Trophoblast cell (in vitro differentiated cells and primary cell): ENCODE data around the gene PTPRN2.

Source experiments
- DNase-seq, 2 donors: peaks; one replicate each; pipeline ENCODE4 v3.0.0-alpha.2; 2016
- H2AFZ ChIP-seq: 2 replicates; pipeline ENCODE4 v1.6.1; 2013; ENCODE audit warnings: low read length, moderate library complexity, mild to moderate bottlenecking; ENCODE audit not compliant: insufficient read depth, poor library complexity
- H2AK5ac ChIP-seq: 2 replicates; pipeline ENCODE4 v1.6.1; 2013; ENCODE audit warnings: mild to moderate bottlenecking, low read length
- H2BK120ac ChIP-seq: 2 replicates; pipeline ENCODE4 v1.6.1; 2013; ENCODE audit warnings: low read length, mild to moderate bottlenecking, moderate library complexity; ENCODE audit not compliant: insufficient read depth, poor library complexity
- H2BK12ac ChIP-seq: 2 replicates; pipeline ENCODE4 v1.6.1; 2013; ENCODE audit warnings: mild to moderate bottlenecking, low read length, moderate library complexity
- H2BK5ac ChIP-seq: 2 replicates; pipeline ENCODE4 v1.6.1; 2013; ENCODE audit warnings: low read length, low read depth, moderate library complexity, mild to moderate bottlenecking; ENCODE audit not compliant: poor library complexity
- H3K14ac ChIP-seq: 2 replicates; pipeline ENCODE4 v1.6.1; 2013; ENCODE audit warnings: mild to moderate bottlenecking, low read length
- H3K18ac ChIP-seq: 2 replicates; pipeline ENCODE4 v1.6.1; 2013; ENCODE audit warnings: mild to moderate bottlenecking, low read length
- H3K23ac ChIP-seq: 2 replicates; pipeline ENCODE4 v1.6.1; 2013; ENCODE audit warnings: low read length
- H3K27ac ChIP-seq: 2 replicates; pipeline ENCODE4 v1.5.1; 2013; ENCODE audit warnings: low read depth, mild to moderate bottlenecking, inconsistent platforms, low read length, moderate library complexity
- H3K27me3 ChIP-seq: 2 replicates; pipeline ENCODE4 v1.6.1; 2013; ENCODE audit warnings: inconsistent platforms, mild to moderate bottlenecking, low read length, moderate library complexity; ENCODE audit not compliant: insufficient read depth
- H3K36me3 ChIP-seq, 2 experiments: 1 replicate in 1 of 2; 2 replicates in 1 of 2; pipeline ENCODE4 v1.6.1; 2013; ENCODE audit warnings: low read length in 2 of 2, mild to moderate bottlenecking in 2 of 2, moderate library complexity in 1 of 2; ENCODE audit not compliant: insufficient read depth in 2 of 2, control insufficient read depth in 1 of 2
- H3K4ac ChIP-seq: 2 replicates; pipeline ENCODE4 v1.6.1; 2013; ENCODE audit warnings: low read depth, mild to moderate bottlenecking, low read length, moderate library complexity
- H3K4me1 ChIP-seq, 2 experiments: 1 replicate in 1 of 2; 2 replicates in 1 of 2; pipeline ENCODE4 v1.6.1; 2013; ENCODE audit warnings: low read length in 2 of 2, mild to moderate bottlenecking in 2 of 2, moderate library complexity in 1 of 2; ENCODE audit not compliant: insufficient read depth in 2 of 2, control insufficient read depth in 1 of 2
- H3K4me2 ChIP-seq: 2 replicates; pipeline ENCODE4 v1.6.1; 2013; ENCODE audit warnings: inconsistent platforms, mild to moderate bottlenecking, low read length, moderate library complexity
- H3K4me3 ChIP-seq: 2 replicates; pipeline ENCODE4 v1.5.1; 2013; ENCODE audit warnings: mild to moderate bottlenecking, low read depth, low read length, inconsistent platforms
- H3K79me1 ChIP-seq: one replicate; pipeline ENCODE4 v1.6.1; 2013; ENCODE audit warnings: low read length
- H3K79me2 ChIP-seq: 2 replicates; pipeline ENCODE4 v1.6.1; 2013; ENCODE audit warnings: low read length, mild to moderate bottlenecking; ENCODE audit not compliant: control insufficient read depth, insufficient read depth, poor library complexity
- H3K9ac ChIP-seq: 2 replicates; pipeline ENCODE4 v1.6.1; 2013; ENCODE audit warnings: mild to moderate bottlenecking, low read length
- H3K9me3 ChIP-seq: 2 replicates; pipeline ENCODE4 v1.6.1; 2013; ENCODE audit warnings: low read depth, mild to moderate bottlenecking, control low read depth, inconsistent platforms, low read length; ENCODE audit not compliant: insufficient read depth
- H4K12ac ChIP-seq: 2 replicates; pipeline ENCODE4 v1.6.1; 2013; ENCODE audit warnings: low read depth, mild to moderate bottlenecking, low read length, moderate library complexity
- H4K8ac ChIP-seq: 2 replicates; pipeline ENCODE4 v1.6.1; 2013; ENCODE audit warnings: low read depth, mild to moderate bottlenecking, low read length, moderate library complexity
- H4K91ac ChIP-seq: one replicate; pipeline ENCODE4 v1.6.1; 2013; ENCODE audit warnings: low read depth, mild to moderate bottlenecking, low read length, moderate library complexity
- WGBS: extraction: QIAGEN DNeasy Blood & Tissue Kit; methylation state at CpG from one replicate; pipeline ENCODE4 v1.1.7; 2013; ENCODE audit warnings: missing lambda C conversion rate; ENCODE audit not compliant: insufficient read length, insufficient coverage; ENCODE audit errors: extremely low coverage; 5-methylcytosine and 5-hydroxymethylcytosine counted together

The PTPRN2 gene

DNA sequence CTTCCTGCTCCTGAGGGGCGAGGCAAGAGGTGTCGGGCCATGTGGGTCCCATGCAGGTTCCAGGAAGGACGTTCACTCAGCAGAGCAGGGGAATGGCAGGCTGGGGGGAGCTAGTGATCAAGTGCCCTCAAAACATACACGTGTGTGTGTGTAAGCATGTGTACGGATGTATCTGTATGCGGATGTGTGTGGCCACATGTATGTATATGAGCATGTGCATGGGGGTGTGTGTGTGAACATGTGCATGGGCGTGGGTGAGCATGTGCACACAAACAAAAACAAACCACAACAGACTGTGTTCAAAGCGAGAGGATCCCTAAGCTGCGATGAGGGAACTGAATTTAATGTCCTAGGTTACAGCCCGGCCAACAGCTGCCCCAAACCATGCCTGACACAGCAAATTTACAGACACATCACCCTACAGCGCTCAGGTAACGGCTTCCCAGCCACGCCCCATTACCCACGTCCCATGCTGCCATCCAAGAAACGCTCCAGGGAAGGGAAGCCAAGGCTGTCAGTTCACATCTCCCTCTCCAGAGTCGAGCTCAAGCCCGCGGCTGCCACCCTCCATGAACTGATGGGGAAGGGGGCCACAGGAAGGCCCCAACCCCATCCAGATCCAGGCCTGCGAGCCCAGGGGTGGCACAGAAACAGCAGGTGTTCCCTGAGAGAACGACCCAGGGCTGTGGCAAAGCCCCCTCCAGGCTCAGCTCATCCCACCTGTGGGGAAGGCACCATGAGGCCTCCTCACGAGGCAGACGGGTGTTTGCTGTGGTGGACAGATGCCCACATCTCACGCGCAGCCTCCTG, 56.6 kb downstream of the PTPRN2 start:
- no peak overlapping the region for H3K27ac ChIP-seq
- H2AFZ ChIP-seq: no peak overlapping the region
- H3K4me1 ChIP-seq: peaks cover 0 to 2% of the 10 kb centered on the region in 2 experiments
- H3K79me1 ChIP-seq: no peaks in the 10 kb centered on the region
- no peak overlapping the region for H4K91ac ChIP-seq
- H3K9ac ChIP-seq: no peak overlapping the region
- H2BK120ac ChIP-seq: no peak overlapping the region
- no peak overlapping the region for H3K4ac ChIP-seq
- no peak overlapping the region for H4K8ac ChIP-seq
- WGBS: no CpG with 5 or more reads among the region's 24 CpGs
- no peaks in the 10 kb centered on the region for H3K27me3 ChIP-seq
- no peak overlapping the region for H2BK12ac ChIP-seq
- no peak for DNase-seq
- H4K12ac ChIP-seq: no peak overlapping the region
- H3K14ac ChIP-seq: no peak overlapping the region
- H2BK5ac ChIP-seq: no peak overlapping the region
- no peaks in the 10 kb centered on the region for H3K79me2 ChIP-seq
- H3K36me3 ChIP-seq: no peaks in the 10 kb centered on the region
- H3K4me3 ChIP-seq: no peak overlapping the region
- H3K18ac ChIP-seq: no peak overlapping the region
- peaks cover 13% of the 10 kb centered on the region for H3K9me3 ChIP-seq
- H2AK5ac ChIP-seq: no peak overlapping the region
- H3K4me2 ChIP-seq: no peak overlapping the region
- no peak overlapping the region for H3K23ac ChIP-seq

GRCh38 chr7:158529181-158530096, 58.2 kb downstream of the PTPRN2 start:
- peak overlapping the region; percentile 38 for H3K4me3 ChIP-seq
- no peak overlapping the region for H3K23ac ChIP-seq
- H2AFZ ChIP-seq: no peak overlapping the region
- H2BK5ac ChIP-seq: no peak overlapping the region
- WGBS: no CpG with 5 or more reads among the region's 21 CpGs
- no peak overlapping the region for H3K27ac ChIP-seq
- H2BK12ac ChIP-seq: no peak overlapping the region
- DNase-seq: peak; percentile 3 to 43
- no peak overlapping the region for H3K4ac ChIP-seq
- H4K8ac ChIP-seq: no peak overlapping the region
- H3K4me1 ChIP-seq: peaks cover 0 to 2% of the 10 kb centered on the region in 2 experiments
- no peak overlapping the region for H3K9ac ChIP-seq
- no peaks in the 10 kb centered on the region for H3K79me1 ChIP-seq
- no peaks in the 10 kb centered on the region for H3K79me2 ChIP-seq
- H4K91ac ChIP-seq: no peak overlapping the region
- no peak overlapping the region for H2AK5ac ChIP-seq
- no peaks in the 10 kb centered on the region for H3K36me3 ChIP-seq
- no peaks in the 10 kb centered on the region for H3K27me3 ChIP-seq
- H2BK120ac ChIP-seq: no peak overlapping the region
- peaks cover 12% of the 10 kb centered on the region for H3K9me3 ChIP-seq
- no peak overlapping the region for H3K14ac ChIP-seq
- H3K4me2 ChIP-seq: no peak overlapping the region
- H3K18ac ChIP-seq: no peak overlapping the region
- no peak overlapping the region for H4K12ac ChIP-seq

DNA sequence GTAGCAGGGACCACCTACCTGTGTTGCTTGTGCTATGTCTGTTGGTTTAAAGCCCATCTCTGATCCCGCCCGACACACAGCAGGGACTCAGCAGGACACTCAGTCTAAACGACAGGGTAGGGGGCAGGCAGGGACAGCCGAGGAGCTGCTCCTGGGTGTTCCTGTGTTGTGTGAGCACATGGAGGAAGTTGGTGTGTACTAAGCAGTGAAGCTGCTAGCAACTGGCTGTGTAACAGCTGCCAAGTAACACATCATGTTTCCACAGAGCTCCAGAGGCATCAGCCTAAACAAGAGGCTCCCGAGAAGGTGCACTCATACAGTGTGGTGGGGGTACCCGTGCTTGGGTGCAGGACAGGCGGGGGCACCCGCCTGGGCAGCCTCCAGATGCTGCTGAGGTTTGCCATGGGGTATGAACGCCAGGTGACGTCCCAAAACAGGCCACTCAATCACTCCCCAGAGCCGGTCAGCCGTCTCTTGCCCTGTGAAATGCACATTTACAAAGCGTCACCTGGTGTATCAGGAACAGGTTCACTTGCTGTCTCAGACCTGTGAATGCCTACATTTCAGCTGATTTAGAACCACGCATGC, 59.6 kb downstream of the PTPRN2 start:
- Histone ChIP-seq H4K91ac (no peak overlapping the region), H3K14ac (no peak overlapping the region)

DNA sequence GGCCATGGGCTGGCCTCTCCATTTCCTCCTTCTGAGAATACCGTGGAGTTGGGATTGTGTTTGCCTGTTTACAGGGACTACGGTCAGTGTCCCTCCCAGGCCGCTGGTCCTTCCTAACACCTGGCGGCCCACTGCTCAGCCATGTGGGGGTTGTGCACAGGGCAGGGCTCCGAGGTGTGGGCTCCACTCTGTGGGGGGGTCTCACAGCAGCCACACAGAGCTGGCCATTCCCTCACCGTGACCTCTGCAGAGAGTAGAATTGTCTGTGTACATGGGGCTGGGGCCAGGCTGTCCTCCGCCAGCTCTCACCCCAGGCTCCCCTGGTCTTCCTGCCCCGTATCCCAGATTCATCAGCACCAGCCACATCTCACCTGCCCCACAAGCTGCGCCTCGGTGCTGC, 60.1 kb downstream of the PTPRN2 start:
- Histone ChIP-seq H3K14ac (no peak overlapping the region), H2AK5ac (no peak overlapping the region), H3K18ac (no peak overlapping the region), H3K4ac (no peak overlapping the region), H2BK12ac (no peak overlapping the region), H3K4me3 (no peak overlapping the region), H3K27ac (no peak overlapping the region), H3K9me3 (peaks cover 19% of the 10 kb centered on the region), H3K79me2 (no peaks in the 10 kb centered on the region), H3K27me3 (no peaks in the 10 kb centered on the region), H4K91ac (no peak overlapping the region), H3K23ac (no peak overlapping the region), H2BK5ac (no peak overlapping the region), H3K4me2 (no peak overlapping the region), H3K36me3 (no peaks in the 10 kb centered on the region), H2AFZ (no peak overlapping the region), H4K12ac (no peak overlapping the region), H3K4me1 (peaks cover 0 to 2% of the 10 kb centered on the region in 2 experiments), H2BK120ac (no peak overlapping the region), H3K9ac (no peak overlapping the region), H4K8ac (no peak overlapping the region), H3K79me1 (no peaks in the 10 kb centered on the region)
- WGBS: no CpG with 5 or more reads among the region's 10 CpGs
- DNase-seq: no peak

More for the DNA sequence above, 59.6 kb downstream of the PTPRN2 start:
- Histone ChIP-seq H3K79me2 (no peaks in the 10 kb centered on the region), H3K4me2 (no peak overlapping the region), H2BK120ac (no peak overlapping the region), H3K4ac (no peak overlapping the region), H2AFZ (no peak overlapping the region), H3K9me3 (peaks cover 14% of the 10 kb centered on the region), H2AK5ac (no peak overlapping the region), H3K9ac (no peak overlapping the region), H3K4me3 (no peak overlapping the region), H4K8ac (no peak overlapping the region), H3K79me1 (no peaks in the 10 kb centered on the region), H3K27ac (no peak overlapping the region), H2BK12ac (no peak overlapping the region), H4K12ac (no peak overlapping the region), H3K23ac (no peak overlapping the region), H3K27me3 (no peaks in the 10 kb centered on the region), H3K4me1 (peaks cover 0 to 2% of the 10 kb centered on the region in 2 experiments), H3K36me3 (no peaks in the 10 kb centered on the region), H2BK5ac (no peak overlapping the region), H3K18ac (no peak overlapping the region)
- no peak for DNase-seq
- no CpG with 5 or more reads among the region's 14 CpGs for WGBS
